DMS153 (cell line): ENCODE results near the gene KLHL29.
A peak's percentile ranks its signal among the peaks of the same experiment; 100 is the strongest.

ENCODE experiments used
- DNase-seq: peaks from one replicate; lab custom pipeline; 2025; lab: John Stamatoyannopoulos, UW

KLHL29 gene

DNA sequence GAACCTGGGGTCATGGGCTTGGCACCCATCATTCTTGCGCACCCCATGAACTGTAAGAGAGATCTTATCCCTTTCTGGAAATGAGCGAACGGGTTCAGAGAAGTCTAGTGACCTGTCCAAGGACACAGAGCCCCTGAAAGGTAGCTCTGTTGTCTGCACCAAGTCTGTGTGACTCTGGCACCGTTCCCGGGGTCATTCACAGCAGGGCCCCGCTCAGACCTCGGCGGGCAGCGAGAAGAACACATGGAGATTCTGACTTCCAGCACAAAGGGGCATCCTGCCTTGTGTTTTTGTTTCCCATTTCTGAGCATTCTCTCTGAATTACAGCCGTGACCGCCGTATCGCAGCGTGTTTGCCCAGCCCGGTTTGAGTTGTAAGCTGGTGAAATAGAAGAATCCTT lies 231.7 kb downstream of the KLHL29 start:
- no peak for DNase-seq

DNA sequence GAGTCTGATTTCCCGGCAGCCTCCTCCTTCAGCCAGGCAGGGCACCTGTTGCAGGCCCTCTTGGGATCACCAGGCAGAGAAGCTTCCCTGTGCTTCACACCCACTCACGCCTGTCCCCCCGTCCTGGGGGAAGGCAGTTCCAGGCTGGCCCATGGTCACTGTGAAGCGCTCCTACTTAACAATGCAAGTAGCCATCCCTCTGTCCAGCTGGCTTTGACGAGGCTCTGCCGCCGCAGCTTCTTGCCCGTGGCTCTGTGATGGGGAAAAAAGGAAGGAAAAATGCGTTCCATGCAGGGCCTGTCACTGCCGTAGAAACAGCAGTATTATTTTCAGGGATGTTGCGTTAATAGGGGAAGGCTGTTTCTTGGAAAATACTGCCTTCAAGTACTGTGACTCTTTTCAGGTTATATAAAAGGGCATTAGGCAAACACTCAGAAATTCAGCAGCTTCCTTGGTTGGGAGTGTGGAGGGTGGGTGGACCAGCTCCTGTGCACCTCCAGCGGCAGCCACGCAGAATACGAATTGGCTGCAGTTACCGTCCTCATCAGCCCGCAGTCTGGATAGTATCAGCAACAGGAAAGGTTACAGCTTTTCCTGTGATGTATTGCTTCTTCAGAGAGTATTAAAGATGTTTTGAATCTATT lies 232.3 kb downstream of the KLHL29 start:
- DNase-seq = peak; percentile 37

DNA sequence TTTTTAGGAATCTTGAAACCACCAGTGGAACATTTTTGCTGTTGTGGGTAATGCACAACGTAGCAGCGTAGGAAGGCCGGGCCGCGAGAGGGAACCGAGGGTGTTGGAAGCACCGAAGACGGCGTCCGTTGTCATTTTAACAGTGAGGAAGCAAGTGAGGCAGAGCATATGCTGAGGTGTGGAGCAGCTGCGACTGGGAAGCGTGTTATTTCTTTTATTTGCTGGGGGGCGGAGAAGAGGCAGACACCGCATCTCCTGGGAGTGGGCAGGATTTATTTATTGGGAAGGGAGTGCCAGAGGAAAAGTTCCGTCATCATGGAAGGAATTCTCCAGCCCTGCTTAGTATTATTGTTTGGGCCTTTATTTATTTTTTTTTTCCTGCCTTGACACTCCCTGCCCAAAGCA lies 232.8 kb downstream of the KLHL29 start:
- no peak for DNase-seq

DNA sequence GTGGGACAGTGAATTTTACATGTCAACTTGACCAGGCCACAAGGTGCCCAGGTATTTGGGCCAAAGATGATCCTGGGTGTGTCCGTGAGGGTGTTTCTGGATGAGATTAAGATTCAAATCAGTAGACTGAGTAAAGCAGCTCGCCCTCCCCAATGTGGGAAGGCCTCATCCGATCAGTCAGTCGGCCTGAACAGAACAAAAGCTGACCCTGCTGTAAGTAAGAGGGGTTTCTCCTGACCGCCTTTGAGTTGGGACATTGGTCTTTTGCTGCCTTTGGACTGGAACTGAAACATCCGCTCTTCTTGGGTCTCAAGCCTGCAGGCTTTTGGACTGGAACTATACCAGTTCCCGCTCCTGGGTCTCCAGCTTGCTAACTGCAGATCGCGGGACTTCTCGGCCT lies 233.3 kb downstream of the KLHL29 start:
- DNase-seq = no peak

DNA sequence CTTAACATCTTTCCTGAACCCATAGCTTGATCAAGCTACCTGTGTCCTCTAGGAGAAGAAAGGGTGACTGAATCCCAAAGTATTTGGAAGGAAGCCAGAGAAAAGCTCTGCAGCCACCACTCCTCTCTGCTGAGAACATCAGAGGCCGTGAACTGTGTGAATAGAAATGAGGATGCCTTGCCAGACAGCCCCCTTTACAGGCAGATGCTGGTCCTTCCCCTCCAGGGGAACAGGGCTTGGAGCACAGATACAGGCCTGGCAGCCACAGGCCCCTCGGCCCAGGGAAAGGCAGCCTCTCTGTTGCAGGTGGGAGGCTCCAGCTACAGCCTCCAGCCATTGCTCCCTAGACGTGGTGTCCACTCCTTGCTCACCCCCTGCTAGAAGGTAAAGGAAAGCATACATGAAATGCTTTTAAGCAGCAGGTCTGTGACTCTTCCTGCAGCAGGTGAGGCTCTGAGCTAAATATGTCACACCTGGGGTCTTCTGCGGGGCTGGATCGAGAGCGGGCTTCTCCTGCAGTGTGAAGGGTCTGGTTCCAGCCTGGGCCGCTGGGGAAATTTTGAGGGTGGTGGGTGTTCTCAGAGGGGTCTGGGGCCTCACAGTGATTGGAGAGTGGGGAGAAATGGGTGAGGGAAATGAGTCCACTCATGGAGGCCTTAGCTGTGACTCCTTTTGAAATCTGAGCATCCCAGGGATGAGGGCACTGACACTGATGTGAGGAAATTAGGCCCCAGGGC lies 234.0 kb downstream of the KLHL29 start:
- DNase-seq = no peak

DNA sequence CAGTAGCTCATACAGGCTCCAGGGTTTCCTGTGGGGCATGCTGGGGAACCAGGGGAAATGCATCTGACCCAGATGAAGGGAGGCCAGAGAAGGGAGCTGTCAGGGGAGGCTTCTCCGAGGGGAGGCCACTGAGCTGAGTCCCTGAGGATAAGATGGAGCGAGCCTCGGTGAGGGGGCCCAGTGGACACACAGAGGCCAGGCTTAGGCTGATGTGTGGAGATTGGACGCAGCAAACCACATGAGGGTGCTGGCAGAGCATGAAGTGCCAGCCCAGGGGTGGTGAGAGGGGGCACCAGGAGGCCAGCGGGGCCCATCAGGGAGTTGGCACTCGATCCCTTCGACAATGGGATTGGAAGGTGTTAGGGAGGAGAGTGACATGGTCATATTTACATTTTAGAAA lies 235.0 kb downstream of the KLHL29 start:
- no peak for DNase-seq

DNA sequence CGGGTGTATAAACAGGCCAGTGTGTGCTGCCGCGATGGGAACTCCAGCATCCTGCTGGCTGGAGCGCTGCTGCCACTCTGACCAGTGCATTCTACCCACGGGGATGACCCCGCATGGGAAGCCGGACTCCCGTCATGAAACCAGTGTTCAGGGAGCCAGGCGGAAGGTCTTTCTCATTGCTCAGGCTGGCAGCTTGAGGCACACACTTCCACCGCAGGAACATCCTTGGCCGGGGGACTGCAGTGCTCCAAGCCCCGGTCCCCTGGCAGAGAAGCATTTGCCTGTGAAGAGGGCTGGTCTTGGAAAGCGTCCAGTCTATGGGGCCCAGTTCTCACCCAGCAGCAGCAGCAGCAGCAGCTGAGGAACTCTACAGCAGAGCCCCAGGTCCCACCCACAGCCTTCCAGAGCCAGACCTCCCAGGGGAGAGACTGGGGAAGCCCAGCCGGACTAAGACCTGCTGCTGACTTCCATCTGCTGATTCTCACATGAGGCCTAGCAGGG lies 235.9 kb downstream of the KLHL29 start:
- DNase-seq = no peak

DNA sequence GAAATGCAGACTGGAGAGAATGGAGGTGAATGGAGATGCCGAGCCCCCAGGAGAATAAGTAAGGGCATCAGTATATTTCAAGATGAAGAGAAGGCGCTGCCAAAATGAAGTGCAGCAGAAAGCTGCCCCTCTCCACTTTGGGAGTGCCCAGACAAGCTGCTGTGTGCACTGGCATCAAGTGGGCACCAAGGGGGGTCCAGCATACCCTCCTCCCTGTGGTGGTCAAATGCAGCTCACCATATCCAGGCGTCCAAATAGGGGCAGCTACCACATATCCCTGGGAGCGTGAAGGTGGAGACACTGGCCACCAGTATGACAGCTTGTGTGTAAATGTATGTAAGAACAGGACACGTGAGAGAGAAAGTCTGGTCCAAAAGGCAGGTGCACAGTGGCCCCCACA lies 236.6 kb downstream of the KLHL29 start:
- DNase-seq = no peak

DNA sequence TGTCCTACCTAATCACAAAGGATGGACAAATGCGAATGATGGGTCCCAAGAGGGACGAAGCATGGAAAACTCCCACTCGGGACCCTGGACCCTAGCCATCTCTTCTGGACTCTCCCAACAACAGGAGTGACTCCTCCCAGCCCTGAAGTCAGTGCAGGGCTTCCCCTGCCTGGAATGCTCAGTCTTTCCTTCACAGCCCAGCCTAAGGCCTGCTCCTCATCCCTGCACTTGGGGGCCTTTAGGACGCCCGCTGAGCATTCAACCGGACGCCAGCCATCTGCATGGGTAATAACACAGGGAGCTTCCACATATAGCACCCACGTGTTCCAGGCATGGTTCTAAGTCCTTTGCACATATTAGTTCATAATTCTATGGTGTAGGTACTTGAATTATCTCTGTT lies 237.5 kb downstream of the KLHL29 start:
- DNase-seq = no peak

DNA sequence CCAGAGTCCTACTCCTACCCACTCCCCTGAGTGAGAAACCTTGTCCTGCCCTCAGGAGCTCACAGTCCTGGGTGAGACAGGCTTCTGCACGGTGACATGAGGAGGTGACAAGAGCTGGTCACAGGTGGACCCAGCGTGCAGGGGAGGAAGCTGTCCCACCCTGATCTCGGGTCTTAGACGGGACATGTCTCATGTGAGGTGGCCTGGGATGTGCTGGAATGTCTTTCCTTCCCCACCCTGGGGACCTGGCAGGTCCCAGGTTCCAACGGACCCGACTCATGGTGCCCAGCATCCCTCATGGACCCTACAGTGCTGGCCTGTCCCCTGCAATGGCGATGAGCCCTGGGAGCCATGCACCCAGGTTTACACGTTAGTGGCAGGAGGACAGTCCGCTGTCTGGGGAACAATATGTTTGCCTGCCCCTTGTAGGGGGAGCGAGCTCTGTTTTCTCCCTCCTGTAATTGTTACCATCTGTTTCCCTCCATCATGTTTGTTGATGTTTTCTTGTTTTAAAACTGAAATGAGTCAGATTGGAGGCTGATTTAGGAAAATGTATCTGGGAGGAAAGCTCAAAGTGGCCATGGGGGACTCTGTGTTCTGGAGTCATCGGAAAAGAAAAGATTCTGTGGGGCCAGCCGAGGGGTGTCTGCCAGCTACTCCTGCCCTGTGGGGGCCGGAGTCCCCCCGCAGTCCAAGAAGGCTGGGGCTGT lies 238.1 kb downstream of the KLHL29 start:
- no peak for DNase-seq

DNA sequence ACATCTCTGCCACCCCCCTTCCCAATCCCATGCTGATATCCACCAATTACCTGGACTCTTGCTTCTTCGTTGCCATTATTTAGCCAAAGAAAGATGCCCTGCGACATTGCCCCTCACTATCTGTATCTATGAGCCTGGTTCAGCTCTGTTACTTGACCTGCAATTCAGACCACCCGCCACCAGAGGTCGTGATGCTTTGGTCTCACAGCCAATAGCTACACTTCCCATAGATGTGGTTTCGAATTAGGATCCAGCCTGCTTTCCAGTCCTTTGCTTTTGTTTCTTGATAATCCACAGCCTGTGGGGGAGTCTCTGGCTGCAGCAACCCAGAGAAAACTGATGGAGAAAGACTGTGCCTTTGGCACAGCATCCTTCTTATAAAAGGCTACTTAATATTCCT lies 239.4 kb downstream of the KLHL29 start:
- DNase-seq = no peak

DNA sequence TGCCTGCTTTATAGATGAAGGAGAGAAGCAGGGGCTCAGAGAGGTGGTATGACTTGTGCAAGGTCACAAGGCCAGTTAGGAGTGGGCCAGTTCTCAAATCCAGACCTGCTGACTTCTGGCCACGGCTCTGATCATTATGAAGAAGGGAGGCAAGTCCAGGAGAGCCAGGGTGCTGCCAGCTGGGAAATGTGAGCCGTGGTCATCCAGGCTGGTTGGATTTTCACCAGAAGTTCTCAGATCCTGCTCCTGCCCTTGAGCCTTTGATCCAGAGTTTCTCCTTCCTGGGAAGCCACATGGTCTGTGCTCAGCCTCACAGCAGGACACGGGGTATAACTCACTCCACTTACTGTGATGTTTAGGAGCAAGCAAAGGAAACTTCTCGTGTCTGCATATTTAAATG lies 239.9 kb downstream of the KLHL29 start:
- DNase-seq = no peak

DNA sequence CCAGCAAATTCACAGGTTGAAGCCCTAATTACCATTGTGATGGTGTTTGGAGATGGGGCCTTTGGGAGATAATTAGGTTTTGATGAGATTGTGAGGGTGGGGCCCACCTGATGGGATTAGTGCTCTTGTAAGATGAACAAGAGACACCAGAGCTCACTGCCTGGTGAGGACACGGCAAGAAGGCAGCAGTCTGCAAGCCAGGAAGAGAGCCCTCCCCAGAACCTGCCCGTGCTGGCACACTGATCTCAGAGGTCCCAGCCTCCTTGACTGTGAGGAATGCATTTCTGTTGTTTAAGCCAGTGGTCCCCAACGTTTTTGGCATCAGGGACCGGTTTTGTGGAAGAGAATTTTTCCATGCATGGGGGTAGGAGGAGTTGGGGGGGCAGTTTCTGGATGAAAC lies 240.7 kb downstream of the KLHL29 start:
- DNase-seq = no peak

DNA sequence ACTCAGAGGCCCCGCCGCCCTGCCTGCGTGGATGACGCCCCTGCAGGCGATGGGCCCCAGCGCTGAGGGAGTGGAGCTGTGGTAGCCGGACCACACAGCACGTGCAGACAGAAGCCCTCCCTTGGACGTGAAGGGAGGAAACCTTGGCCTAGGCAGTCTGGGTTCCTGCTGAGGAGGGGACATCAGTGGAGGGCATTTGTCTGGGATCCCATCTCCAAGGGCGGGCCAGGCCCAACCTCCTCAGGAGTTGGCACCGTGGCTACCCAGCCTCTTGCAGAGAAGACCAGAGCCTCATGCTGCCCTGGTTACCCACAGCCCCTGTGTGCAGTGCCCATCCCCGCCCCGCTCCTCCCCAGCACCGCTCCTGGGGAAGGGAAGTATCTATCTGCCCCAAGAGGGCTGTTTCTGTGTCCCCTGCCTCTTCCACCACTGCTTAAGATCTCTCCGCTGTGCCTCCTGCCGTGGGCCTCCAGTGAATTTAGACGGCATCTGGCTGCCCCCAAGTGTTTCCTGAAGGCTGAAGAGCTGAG lies 241.8 kb downstream of the KLHL29 start:
- DNase-seq = no peak

DNA sequence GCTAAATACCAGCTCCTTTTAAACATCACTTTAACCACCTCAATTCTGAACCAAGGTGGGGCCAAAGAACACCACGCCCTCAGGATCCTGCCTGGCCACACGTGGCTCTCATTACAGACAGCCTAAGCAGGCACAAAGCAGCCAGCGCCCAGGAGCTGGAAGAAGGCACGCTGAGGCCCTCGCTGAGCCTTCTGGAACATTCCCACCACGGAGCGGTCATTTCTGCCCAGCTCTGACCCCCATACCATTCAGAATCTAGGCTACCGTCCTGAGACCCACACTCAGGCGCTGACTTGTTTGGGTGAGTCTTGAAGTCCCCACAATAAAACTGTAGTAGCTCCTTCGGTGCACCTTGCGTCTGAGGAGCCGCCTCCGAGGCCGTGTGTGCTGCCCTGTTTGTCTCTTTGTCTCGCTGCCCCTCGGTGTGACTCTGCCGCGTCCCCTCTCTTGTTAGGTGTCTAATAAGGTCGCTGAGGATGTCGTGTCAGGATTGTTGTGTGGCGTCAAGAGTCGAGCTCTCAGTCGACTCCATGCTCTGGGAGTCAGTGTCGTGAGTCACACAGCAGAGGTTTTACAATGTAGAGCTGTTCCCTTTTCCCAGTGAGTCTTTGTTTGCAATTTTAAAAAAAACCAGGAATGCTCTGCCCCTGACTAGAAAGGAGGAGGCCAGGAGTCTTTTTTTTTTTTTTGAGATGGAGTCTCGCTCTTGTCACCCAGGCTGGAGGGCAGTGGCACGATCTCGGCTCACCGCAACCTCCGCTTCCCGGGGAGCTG lies 242.4 kb downstream of the KLHL29 start:
- DNase-seq = no peak

DNA sequence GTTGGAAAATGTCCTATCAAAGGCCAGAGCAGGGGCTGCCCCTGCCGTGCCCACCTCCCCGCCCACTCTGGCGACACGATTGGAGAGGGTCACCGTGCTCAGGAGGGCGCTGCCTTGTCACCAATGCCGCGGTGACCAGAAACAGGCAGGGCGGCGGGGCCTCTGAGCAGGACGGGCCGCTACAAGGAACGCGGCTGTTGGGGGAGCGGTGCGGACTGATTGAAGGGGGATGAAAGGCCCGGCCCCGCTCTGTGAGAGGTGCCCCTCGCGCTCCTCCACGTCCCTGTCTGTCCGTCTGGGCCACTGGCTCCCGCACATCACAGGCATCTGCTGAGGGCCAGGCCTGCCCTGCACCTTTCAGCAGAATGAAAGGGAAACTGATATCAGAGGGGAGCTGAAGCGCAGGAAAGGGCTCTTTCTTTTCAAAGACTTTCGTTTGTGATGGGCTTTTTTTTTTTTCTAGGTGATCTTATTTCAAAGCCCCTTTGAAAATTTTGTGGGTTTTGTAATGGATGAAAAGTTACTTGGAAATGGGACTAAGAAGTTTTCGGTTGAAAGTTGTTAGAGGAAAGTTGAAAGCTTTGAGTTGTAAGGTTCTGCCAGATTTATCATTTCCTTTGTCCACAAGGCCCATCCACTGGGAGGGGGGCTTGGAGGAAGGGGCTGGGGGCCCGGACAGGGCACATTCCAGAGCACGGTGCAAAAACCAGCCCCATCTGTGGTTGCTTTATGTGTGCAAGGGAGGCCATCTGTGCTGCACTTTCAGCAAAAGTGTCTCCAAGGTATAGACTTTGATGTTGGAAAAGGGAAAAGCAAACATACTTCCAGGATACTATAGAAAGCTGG lies 244.2 kb downstream of the KLHL29 start:
- DNase-seq = no peak

DNA sequence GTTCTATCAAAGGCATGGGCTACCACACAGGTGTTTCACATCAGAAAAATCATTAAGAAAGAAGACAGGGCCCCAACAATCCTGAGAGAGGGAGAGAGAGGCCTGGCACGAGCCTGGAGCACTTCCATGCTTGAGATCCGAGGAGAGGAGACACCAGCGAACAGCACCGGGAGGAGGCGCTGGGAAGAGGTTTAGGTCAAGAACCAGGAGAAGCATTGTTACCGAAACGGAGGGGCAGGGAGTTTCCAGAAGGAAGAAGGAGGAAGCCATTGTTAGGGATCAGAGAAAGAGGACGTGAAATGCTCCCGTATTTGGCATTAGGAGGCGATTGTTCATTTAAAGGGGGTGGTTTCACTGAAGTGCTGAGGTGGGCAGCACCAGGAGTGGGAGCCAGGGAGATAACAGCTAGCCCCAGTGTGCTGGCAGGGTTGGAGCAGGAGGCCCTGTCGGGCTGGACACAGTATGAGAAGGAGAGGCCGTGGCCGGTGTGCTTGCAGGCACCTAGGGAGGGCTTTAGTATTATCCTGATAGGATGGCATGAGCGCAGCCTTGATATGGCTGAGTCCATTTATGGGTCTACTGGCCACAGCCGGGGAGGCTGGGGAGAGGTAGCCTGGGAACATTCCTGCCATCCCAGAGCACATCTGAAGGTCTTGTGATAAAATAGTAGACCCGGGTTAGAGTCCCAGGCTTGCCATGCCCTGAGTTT lies 244.9 kb downstream of the KLHL29 start:
- DNase-seq = no peak

DNA sequence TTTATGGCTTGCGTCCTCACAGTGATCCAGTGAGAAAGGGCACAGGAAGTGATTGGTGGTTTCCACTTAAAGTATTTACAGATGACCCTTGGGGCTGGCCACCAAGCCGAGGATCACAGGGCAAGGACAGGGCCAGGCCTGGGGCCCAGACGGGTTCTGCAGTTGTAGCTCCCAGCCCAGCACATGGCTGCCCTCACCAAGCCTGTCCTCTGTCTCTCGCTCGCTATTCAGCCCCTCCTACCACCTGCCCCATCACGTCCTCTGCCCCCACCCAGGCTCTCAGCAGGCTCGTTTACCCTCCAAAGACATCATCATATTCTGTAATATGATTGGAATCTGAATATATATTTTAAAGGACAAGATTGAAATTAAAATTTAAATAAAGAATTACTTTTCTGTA lies 246.0 kb downstream of the KLHL29 start:
- DNase-seq = no peak

DNA sequence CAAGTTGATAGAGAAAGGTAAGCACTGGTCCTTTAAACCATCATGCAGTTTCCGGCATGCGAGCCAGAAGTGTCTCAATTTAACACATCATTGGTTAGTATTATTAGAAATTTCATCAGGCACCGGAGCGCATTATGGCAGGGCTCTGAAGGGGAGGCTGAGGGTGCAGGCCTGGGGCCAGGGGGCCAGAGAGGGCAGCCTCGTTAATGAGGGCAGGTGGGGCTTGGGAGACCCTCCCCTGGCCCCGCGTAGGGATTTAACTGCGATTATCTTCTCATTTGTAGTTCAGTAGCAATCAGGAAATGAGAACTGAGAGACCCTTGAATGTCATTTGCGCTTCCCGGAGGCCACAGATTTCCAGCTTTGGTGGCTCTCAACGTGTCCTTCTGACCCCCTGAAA lies 246.4 kb downstream of the KLHL29 start:
- no peak for DNase-seq

DNA sequence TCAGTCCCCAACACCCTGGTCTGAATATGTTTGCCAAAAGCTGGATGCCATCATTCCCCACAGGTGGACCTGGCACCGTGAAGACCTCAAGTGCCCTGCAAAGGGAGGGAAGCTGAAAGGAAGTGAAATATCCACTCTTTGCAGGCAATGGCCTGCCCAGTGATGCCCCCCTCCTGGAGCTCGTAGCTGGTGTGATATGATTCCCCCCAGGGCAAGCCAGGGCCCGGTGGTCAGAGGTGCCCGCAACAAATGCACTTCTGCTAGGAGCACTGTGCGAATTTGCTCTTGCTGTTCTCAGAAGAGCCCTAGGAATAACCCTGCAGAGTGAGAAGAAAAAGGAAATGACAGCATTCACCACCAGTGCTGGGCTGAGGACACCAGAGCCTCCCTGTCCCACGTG lies 247.4 kb downstream of the KLHL29 start:
- no peak for DNase-seq
